ENCODE measurements around the gene SLC4A11.

Gene SLC4A11

DNA sequence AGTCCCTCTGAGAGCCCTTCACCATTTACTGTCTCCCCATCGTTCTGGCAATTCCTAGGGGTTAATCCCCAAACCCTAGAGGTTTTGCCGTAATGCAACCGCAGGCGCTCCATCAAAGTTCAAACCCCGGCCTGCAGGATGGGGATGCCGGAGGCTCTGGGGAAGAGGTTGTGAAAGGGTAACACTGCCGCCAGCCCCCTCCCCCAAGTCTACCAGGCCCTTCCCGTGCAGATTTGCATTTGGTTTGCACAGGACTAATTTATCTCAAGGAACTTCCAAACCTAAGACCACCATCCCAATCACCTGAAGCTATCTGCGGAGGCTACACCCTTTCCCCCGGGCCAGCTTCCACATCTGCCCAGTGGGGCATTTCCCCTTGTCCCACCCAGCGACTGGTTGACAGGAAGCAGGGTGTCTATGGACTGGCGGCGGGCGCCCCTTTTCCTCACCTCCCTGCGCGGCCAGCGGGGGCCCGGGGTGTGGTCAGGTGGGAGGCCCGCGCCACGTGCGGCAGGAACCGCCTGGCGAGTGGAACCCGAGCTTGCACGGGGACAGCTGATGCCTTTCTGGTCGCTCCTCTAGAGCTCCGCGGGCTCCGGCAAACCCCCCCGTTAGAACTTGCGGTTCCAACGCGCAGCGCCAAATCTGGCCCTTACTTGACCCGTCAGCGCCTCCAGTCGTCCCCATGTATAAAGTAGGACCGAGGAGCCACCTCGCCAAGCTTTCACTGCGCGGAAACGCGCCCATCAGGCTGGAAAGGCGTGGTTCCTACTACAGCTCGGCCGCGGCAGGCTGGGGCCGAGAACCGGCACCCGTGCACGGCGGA is 9.4 kb upstream of the SLC4A11 start:
- TF ChIP-seq POLR2A (IDR thresholded peaks at IDR 0.05; ENCODE audit: extremely low read depth, insufficient read length) (no peak), MYC (IDR thresholded peaks at IDR 0.05; ENCODE audit: low read depth, low read length) (0 out of 2 replicates have a peak, but pooled peaks have one; percentile 10)
- TF ChIP-seq, protein P1, sequence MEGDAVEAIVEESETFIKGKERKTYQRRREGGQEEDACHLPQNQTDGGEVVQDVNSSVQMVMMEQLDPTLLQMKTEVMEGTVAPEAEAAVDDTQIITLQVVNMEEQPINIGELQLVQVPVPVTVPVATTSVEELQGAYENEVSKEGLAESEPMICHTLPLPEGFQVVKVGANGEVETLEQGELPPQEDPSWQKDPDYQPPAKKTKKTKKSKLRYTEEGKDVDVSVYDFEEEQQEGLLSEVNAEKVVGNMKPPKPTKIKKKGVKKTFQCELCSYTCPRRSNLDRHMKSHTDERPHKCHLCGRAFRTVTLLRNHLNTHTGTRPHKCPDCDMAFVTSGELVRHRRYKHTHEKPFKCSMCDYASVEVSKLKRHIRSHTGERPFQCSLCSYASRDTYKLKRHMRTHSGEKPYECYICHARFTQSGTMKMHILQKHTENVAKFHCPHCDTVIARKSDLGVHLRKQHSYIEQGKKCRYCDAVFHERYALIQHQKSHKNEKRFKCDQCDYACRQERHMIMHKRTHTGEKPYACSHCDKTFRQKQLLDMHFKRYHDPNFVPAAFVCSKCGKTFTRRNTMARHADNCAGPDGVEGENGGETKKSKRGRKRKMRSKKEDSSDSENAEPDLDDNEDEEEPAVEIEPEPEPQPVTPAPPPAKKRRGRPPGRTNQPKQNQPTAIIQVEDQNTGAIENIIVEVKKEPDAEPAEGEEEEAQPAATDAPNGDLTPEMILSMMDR (IDR thresholded peaks at IDR 0.05; ENCODE audit: low read depth, low read length), result peak; percentile 24
- TF ChIP-seq, protein P2, sequence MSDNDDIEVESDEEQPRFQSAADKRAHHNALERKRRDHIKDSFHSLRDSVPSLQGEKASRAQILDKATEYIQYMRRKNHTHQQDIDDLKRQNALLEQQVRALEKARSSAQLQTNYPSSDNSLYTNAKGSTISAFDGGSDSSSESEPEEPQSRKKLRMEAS (IDR thresholded peaks at IDR 0.05; ENCODE audit: low read depth, low read length), result peak; percentile 51; the same call in 1 of the 2 replicates
- DNase-seq (ENCODE audit: low read depth), result peak; percentile 81

DNA sequence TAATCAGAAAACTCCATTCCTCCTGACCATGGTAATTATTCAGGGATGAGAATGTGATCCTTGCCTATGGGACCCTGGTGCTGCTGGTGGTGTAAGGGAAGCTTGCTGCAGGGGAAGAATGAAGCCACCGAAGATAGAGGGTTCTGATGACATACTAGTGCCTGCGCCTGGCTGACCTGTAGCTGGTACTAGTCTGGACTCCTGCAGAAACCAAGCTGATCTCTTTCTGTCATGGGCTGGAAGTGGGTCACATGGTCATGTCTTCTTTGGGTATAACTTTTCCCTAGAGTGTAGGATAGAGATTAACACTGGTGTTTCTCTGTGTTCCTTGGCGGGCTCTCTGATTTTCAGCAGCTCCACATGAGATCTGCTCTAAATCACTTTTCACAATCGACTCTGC is 8.6 kb upstream of the SLC4A11 start:
- TF ChIP-seq MYC (IDR thresholded peaks at IDR 0.05; ENCODE audit: low read depth, low read length), result no peak
- peak; percentile 30 for DNase-seq (ENCODE audit: low read depth)
- no peak overlapping the region for H3K4me3 ChIP-seq (ENCODE audit: low read depth, low read length)

More for the DNA sequence above, 9.4 kb upstream of the SLC4A11 start:
- peak overlapping the region; percentile 21 for H3K4me3 ChIP-seq (ENCODE audit: low read depth, low read length)

DNA sequence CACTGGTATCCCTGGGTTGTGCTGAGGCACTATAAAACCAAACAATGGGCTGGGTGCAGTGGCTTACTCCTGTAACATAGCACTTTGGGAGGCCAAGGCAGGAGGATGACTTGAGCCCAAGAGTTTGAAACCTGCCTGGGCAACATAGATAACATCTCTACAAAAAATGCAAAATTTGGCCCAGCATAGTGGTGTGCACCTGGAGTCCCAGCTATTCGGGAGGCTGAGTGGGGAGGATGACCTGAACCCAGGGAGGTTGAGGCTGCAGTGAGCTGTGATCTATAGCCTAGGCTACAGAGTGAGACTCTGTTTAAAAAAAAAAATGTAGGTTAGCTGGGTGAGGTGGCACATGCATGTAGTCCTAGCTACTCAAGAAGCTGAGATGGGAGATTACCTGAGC is 7.7 kb upstream of the SLC4A11 start:
- no peak for DNase-seq (ENCODE audit: low read depth)
- H3K4me3 ChIP-seq (ENCODE audit: low read depth, low read length), result no peak overlapping the region
- TF ChIP-seq, protein P2 (IDR thresholded peaks at IDR 0.05; ENCODE audit: low read depth, low read length), result no peak
- no peak for TF ChIP-seq MYC (IDR thresholded peaks at IDR 0.05; ENCODE audit: low read depth, low read length)
- TF ChIP-seq, protein P1 (IDR thresholded peaks at IDR 0.05; ENCODE audit: low read depth, low read length), result no peak
- no peak for TF ChIP-seq POLR2A (IDR thresholded peaks at IDR 0.05; ENCODE audit: extremely low read depth, insufficient read length)

DNA sequence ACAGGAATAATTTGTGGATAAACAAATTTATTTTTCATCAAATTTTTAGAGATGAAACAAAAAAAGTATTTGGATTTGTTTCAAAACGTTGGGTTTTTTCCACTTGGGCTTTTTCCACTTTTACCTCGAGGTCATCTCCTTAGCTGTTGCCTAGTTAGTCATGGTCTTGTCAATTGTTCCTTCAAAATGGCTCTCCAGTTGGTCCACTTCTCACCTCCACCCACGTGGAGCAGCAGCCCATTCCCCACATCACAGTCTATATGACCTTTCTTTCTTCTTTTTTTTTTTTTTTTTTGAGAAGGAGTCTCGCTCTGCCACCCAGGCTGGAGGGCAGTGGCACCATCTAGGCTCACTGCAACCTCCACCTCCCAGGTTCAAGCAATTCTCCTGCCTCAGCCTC is 6.7 kb upstream of the SLC4A11 start:
- no peak overlapping the region for H3K4me3 ChIP-seq (ENCODE audit: low read depth, low read length)
- no peak for TF ChIP-seq POLR2A (IDR thresholded peaks at IDR 0.05; ENCODE audit: extremely low read depth, insufficient read length)
- no peak for DNase-seq (ENCODE audit: low read depth)

DNA sequence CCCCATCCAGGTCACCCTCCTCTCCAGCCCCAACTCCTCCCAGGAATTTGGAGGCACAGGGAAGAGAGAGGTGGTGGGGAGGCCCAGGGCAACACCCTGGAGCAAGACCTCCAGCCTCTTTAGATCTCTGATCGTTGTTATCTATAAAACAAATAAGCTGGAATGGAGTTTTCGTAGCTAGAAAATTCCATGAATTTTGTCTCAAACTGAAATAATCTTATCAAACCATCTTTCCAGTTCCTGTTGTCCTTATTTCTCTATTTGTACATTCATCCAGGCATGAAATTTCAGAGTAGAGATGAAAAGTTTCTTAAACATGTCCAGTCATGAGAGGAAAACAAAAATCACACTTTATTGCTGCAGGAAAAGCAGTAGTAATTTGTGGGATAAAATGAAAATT is 6.2 kb upstream of the SLC4A11 start:
- no peak for DNase-seq (ENCODE audit: low read depth)
- no peak overlapping the region for H3K4me3 ChIP-seq (ENCODE audit: low read depth, low read length)
- TF ChIP-seq MYC (IDR thresholded peaks at IDR 0.05; ENCODE audit: low read depth, low read length), result no peak
- TF ChIP-seq, protein P2 (IDR thresholded peaks at IDR 0.05; ENCODE audit: low read depth, low read length), result no peak
- TF ChIP-seq, protein P1 (IDR thresholded peaks at IDR 0.05; ENCODE audit: low read depth, low read length), result no peak

DNA sequence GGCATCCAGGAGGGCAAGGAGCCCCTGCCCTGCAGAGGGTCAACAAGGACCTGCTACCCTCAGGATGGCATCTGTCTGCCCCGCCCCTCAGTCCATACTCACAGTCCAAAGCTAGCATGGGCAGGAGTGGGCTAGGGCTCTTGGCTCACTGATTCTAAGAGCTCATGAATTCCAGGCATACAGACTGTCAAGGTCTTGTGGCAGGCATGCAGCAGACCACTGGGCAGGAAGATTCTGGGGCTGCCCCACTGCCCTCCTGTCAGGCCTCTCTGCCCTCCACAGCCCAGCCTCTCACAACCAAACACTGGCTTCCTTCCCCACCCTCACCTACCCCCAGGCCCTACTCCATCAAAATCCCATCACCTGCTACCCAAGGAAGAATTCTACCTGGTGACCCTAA is 5.6 kb upstream of the SLC4A11 start:
- H3K4me3 ChIP-seq (ENCODE audit: low read depth, low read length), result no peak overlapping the region
- DNase-seq (ENCODE audit: low read depth), result no peak
- no peak for TF ChIP-seq POLR2A (IDR thresholded peaks at IDR 0.05; ENCODE audit: extremely low read depth, insufficient read length)
- TF ChIP-seq, protein P2 (IDR thresholded peaks at IDR 0.05; ENCODE audit: low read depth, low read length), result no peak
- TF ChIP-seq, protein P1 (IDR thresholded peaks at IDR 0.05; ENCODE audit: low read depth, low read length), result no peak
- TF ChIP-seq MYC (IDR thresholded peaks at IDR 0.05; ENCODE audit: low read depth, low read length), result no peak
